Measurements from ENCODE around the gene FARP2.

FARP2 gene

GRCh38 chr2:241489733-241490680 is 133.9 kb downstream of the FARP2 start:
- no peak for DNase-seq (ENCODE audit: low read depth in 2 of 2)

GRCh38 chr2:241490825-241491506 is 134.9 kb downstream of the FARP2 start:
- no peak for DNase-seq (ENCODE audit: low read depth in 2 of 2)

GRCh38 chr2:241491549-241492173 is 135.6 kb downstream of the FARP2 start:
- no peak for DNase-seq (ENCODE audit: low read depth in 2 of 2)

- DNase-seq (ENCODE audit: low read depth in 2 of 2) = no peak
Measured at GRCh38 chr2:241492174-241492565, 136.1 kb downstream of the FARP2 start.

- DNase-seq (ENCODE audit: low read depth in 2 of 2) = no peak
Measured at GRCh38 chr2:241493092-241493491, 137.0 kb downstream of the FARP2 start.

- no peak for DNase-seq (ENCODE audit: low read depth in 2 of 2)
Measured at GRCh38 chr2:241494311-241494908, 138.3 kb downstream of the FARP2 start.

- no peak for DNase-seq (ENCODE audit: low read depth in 2 of 2)
Measured at GRCh38 chr2:241495172-241496002, 139.3 kb downstream of the FARP2 start.

GRCh38 chr2:241496003-241496707 is 140.1 kb downstream of the FARP2 start:
- no peak for DNase-seq (ENCODE audit: low read depth in 2 of 2)

GRCh38 chr2:241496904-241497877 is 141.1 kb downstream of the FARP2 start:
- DNase-seq (ENCODE audit: low read depth in 2 of 2) = no peak

GRCh38 chr2:241498115-241499070 is 142.3 kb downstream of the FARP2 start:
- DNase-seq (ENCODE audit: low read depth in 2 of 2) = no peak

GRCh38 chr2:241499146-241499965 is 143.3 kb downstream of the FARP2 start:
- DNase-seq (ENCODE audit: low read depth in 2 of 2) = no peak

- DNase-seq (ENCODE audit: low read depth in 2 of 2) = no peak
Measured at GRCh38 chr2:241500016-241500415, 143.9 kb downstream of the FARP2 start.

GRCh38 chr2:241500431-241500975 is 144.4 kb downstream of the FARP2 start:
- DNase-seq (ENCODE audit: low read depth in 2 of 2) = no peak

- no peak for DNase-seq (ENCODE audit: low read depth in 2 of 2)
Measured at GRCh38 chr2:241501099-241501541, 145.0 kb downstream of the FARP2 start.

GRCh38 chr2:241501551-241501950 is 145.5 kb downstream of the FARP2 start:
- DNase-seq (ENCODE audit: low read depth in 2 of 2) = no peak

GRCh38 chr2:241502281-241502680 is 146.2 kb downstream of the FARP2 start:
- DNase-seq (ENCODE audit: low read depth in 2 of 2) = no peak
